ENCODE results near the gene APBA1. TPM values are rescaled to one million over a fixed set of nuclear protein-coding genes. Genes with fewer than 3 reads are reported as not detected.

APBA1 gene
- total and polyA plus RNA-seq, 2 donors (not counting 1 experiment from before 2014, with no cell fraction given), result 0.01 to 0.05 TPM

GRCh38 chr9:69594180-69594579 is 78.0 kb downstream of the APBA1 start:
- no peak for ATAC-seq (ENCODE audit: low read depth)
- Mint-ChIP-seq H3K4me3 (no peak overlapping the region), H3K27me3 (no peaks in the 10 kb centered on the region), H3K4me1 (no peaks in the 10 kb centered on the region), H3K27ac (no peak overlapping the region), H3K9me3 (ENCODE audit: insufficient read depth) (no peaks in the 10 kb centered on the region)
- 58% methylated on average over 2 of the region's 2 CpGs for WGBS (ENCODE audit: insufficient coverage)
- no peaks in the 10 kb centered on the region for H3K79me2 ChIP-seq (ENCODE audit: control insufficient read depth, insufficient read depth, low read length)
- H3K9me3 ChIP-seq (ENCODE audit: control extremely low read depth in 1 of 3, control insufficient read depth in 2 of 3, insufficient read depth in 1 of 3, low read length in 2 of 3), result no peaks in the 10 kb centered on the region
- TF ChIP-seq, protein P1, sequence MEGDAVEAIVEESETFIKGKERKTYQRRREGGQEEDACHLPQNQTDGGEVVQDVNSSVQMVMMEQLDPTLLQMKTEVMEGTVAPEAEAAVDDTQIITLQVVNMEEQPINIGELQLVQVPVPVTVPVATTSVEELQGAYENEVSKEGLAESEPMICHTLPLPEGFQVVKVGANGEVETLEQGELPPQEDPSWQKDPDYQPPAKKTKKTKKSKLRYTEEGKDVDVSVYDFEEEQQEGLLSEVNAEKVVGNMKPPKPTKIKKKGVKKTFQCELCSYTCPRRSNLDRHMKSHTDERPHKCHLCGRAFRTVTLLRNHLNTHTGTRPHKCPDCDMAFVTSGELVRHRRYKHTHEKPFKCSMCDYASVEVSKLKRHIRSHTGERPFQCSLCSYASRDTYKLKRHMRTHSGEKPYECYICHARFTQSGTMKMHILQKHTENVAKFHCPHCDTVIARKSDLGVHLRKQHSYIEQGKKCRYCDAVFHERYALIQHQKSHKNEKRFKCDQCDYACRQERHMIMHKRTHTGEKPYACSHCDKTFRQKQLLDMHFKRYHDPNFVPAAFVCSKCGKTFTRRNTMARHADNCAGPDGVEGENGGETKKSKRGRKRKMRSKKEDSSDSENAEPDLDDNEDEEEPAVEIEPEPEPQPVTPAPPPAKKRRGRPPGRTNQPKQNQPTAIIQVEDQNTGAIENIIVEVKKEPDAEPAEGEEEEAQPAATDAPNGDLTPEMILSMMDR (IDR thresholded peaks at IDR 0.05), result no peak
- TF ChIP-seq EZH2 (IDR thresholded peaks at IDR 0.05; ENCODE audit: borderline replicate concordance, insufficient read depth, low read depth, low read length, poor library complexity, severe bottlenecking), result no peak
- no peak overlapping the region for H2AFZ ChIP-seq (ENCODE audit: insufficient read depth, low read depth, low read length, poor library complexity, severe bottlenecking)
- DNase-seq, result no peak
- no peaks in the 10 kb centered on the region for H3K4me1 ChIP-seq (ENCODE audit: control insufficient read depth in 2 of 2, insufficient read depth in 2 of 2, low read length in 2 of 2)
- no peaks in the 10 kb centered on the region for H3K27me3 ChIP-seq (replicated peaks in 1 of 4; ENCODE audit: control extremely low read depth in 1 of 4, control insufficient read depth in 3 of 4, insufficient read depth in 4 of 4, low read length in 3 of 4)
- ChIA-PET POLR2A (no interaction called here), CTCF (no interaction called here)
- intact Hi-C loops (cut with micrococcal nuclease), result no loop called here
- no peak overlapping the region for H3K4me3 ChIP-seq (ENCODE audit: control extremely low read depth in 1 of 5, extremely low read depth in 1 of 5, insufficient read depth in 1 of 5, low read depth in 2 of 5, low read length in 4 of 5)
- H3K27ac ChIP-seq (ENCODE audit: low read length in 2 of 2), result no peak overlapping the region
- no peak overlapping the region for H3K9ac ChIP-seq (ENCODE audit: low read length)
- no peaks in the 10 kb centered on the region for H3K36me3 ChIP-seq (replicated peaks in 1 of 2; ENCODE audit: control extremely low read depth in 1 of 2, control insufficient read depth in 1 of 2, extremely low read depth in 1 of 2, insufficient read depth in 2 of 2, low read length in 1 of 2)
- no peaks in the 10 kb centered on the region for H4K20me1 ChIP-seq (ENCODE audit: control insufficient read depth, insufficient read depth, low read length, poor library complexity, severe bottlenecking)
- H3K4me2 ChIP-seq (replicated peaks; ENCODE audit: low read depth, low read length, poor library complexity, severe bottlenecking), result no peak overlapping the region

GRCh38 chr9:69593756-69594155 is 78.4 kb downstream of the APBA1 start:
- intact Hi-C loops (cut with micrococcal nuclease), result no loop called here
- H3K4me1 Mint-ChIP-seq, result no peaks in the 10 kb centered on the region
- DNase-seq (no peak), ATAC-seq (ENCODE audit: low read depth) (no peak)
- H3K4me2 ChIP-seq (replicated peaks; ENCODE audit: low read depth, low read length, poor library complexity, severe bottlenecking), result no peak overlapping the region
- TF ChIP-seq, protein P1 (IDR thresholded peaks at IDR 0.05), result no peak
- TF ChIP-seq EZH2 (IDR thresholded peaks at IDR 0.05; ENCODE audit: borderline replicate concordance, insufficient read depth, low read depth, low read length, poor library complexity, severe bottlenecking), result no peak
- no peak overlapping the region for H3K27ac Mint-ChIP-seq
- H3K4me3 Mint-ChIP-seq, result no peak overlapping the region
- no peaks in the 10 kb centered on the region for H3K27me3 Mint-ChIP-seq
- no peak overlapping the region for H2AFZ ChIP-seq (ENCODE audit: insufficient read depth, low read depth, low read length, poor library complexity, severe bottlenecking)
- ChIA-PET POLR2A (no interaction called here), CTCF (no interaction called here)
- no peak overlapping the region for H3K9ac ChIP-seq (ENCODE audit: low read length)
- H3K36me3 ChIP-seq (replicated peaks in 1 of 2; ENCODE audit: control extremely low read depth in 1 of 2, control insufficient read depth in 1 of 2, extremely low read depth in 1 of 2, insufficient read depth in 2 of 2, low read length in 1 of 2), result no peaks in the 10 kb centered on the region
- no peaks in the 10 kb centered on the region for H3K9me3 Mint-ChIP-seq (ENCODE audit: insufficient read depth)
- no peak overlapping the region for H3K4me3 ChIP-seq (ENCODE audit: control extremely low read depth in 1 of 5, extremely low read depth in 1 of 5, insufficient read depth in 1 of 5, low read depth in 2 of 5, low read length in 4 of 5)
- WGBS (ENCODE audit: insufficient coverage), result 97% methylated on average over 3 of the region's 5 CpGs
- no peaks in the 10 kb centered on the region for H4K20me1 ChIP-seq (ENCODE audit: control insufficient read depth, insufficient read depth, low read length, poor library complexity, severe bottlenecking)
- H3K4me1 ChIP-seq (ENCODE audit: control insufficient read depth in 2 of 2, insufficient read depth in 2 of 2, low read length in 2 of 2), result no peaks in the 10 kb centered on the region
- no peaks in the 10 kb centered on the region for H3K9me3 ChIP-seq (ENCODE audit: control extremely low read depth in 1 of 3, control insufficient read depth in 2 of 3, insufficient read depth in 1 of 3, low read length in 2 of 3)
- no peak overlapping the region for H3K27ac ChIP-seq (ENCODE audit: low read length in 2 of 2)
- H3K27me3 ChIP-seq (replicated peaks in 1 of 4; ENCODE audit: control extremely low read depth in 1 of 4, control insufficient read depth in 3 of 4, insufficient read depth in 4 of 4, low read length in 3 of 4), result no peaks in the 10 kb centered on the region
- no peaks in the 10 kb centered on the region for H3K79me2 ChIP-seq (ENCODE audit: control insufficient read depth, insufficient read depth, low read length)

All from B cell (primary cell).